SJCRH30 (cell line): ENCODE data around the gene GJC1. TPM values are rescaled to one million over a fixed set of nuclear protein-coding genes. Genes with fewer than 3 reads are reported as not detected.
A peak's percentile ranks its signal among the peaks of the same experiment; 100 is the strongest.
"Not testable (repeated sequence)": the region's sequence is repeated elsewhere in the genome, so short reads cannot be mapped to it uniquely, and the experiment has no call there.

Source experiments
- DNase-seq, 2 experiments: peaks; one replicate each; pipeline ENCODE4 v3.0.0-alpha.2; 2015 to 2020
- H3K27ac ChIP-seq: fragments of 250-450 bp; sonication (Bioruptor Pico); 2 replicates; pipeline ENCODE4 v1.5.1; 2020; ENCODE audit warnings: mild to moderate bottlenecking, moderate library complexity
- H3K27me3 ChIP-seq: fragments of 250-450 bp; sonication (Bioruptor Pico); 2 replicates; pipeline ENCODE4 v1.5.1; 2020; ENCODE audit warnings: mild to moderate bottlenecking, moderate library complexity
- H3K36me3 ChIP-seq: fragments of 250-450 bp; sonication (Bioruptor Pico); 2 replicates; pipeline ENCODE4 v1.5.1; 2020; ENCODE audit warnings: mild to moderate bottlenecking, moderate library complexity
- H3K4me1 ChIP-seq: fragments of 250-450 bp; sonication (Bioruptor Pico); 2 replicates; pipeline ENCODE4 v1.5.1; 2020; ENCODE audit warnings: mild to moderate bottlenecking, moderate library complexity
- H3K4me3 ChIP-seq: fragments of 250-450 bp; sonication (Bioruptor Pico); 2 replicates; pipeline ENCODE4 v1.5.1; 2020; ENCODE audit warnings: mild to moderate bottlenecking, moderate library complexity
- H3K9me3 ChIP-seq: fragments of 250-450 bp; sonication (Bioruptor Pico); replicated peaks from 2 replicates; pipeline ENCODE4 v1.5.1; 2020; ENCODE audit warnings: mild to moderate bottlenecking, moderate library complexity
- total RNA-seq: library from RNA; depleted of rRNA; stranded (reverse); fragments of >200 nt; shearing (Covaris generic); gene quantifications from 2 replicates; pipeline ENCODE4 v1.2.3, GENCODE V29; 2014

Gene GJC1
- total RNA-seq, 1 experiment from 2014 or later: 47.4 TPM

GRCh38 chr17:44828919-44829522 is 1.1 kb downstream of the GJC1 start:
- Histone ChIP-seq H3K9me3 (no peaks in the 10 kb centered on the region), H3K36me3 (peaks cover 5% of the 10 kb centered on the region), H3K4me1 (peaks cover 15% of the 10 kb centered on the region), H3K4me3 (peak overlapping the region; percentile 93), H3K27ac (peak overlapping the region; percentile 61), H3K27me3 (no peaks in the 10 kb centered on the region)
- peak in 1 of 2 experiments; percentile 61 for DNase-seq

DNA sequence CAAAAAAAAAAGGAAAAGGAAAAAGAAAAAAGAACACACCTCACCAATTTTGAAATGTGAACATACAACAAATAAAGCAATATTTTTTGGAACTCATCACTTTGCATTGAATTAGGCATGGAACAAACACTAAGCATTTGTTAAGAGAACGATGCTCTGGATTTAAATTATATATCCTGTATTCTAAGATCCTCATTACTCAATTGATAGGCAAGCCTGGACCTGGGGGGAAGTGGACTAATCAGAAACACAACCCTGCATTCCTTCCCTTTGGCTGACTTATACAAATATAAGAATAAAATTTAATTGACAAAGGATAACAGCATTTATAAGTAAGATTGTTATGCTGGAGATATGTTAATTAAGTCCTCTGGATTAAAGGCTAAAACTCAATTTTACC is 2.2 kb downstream of the GJC1 start:
- H3K4me3 ChIP-seq: peak overlapping the region; percentile 93; the same call in 1 of the 2 replicates
- peaks cover 5% of the 10 kb centered on the region for H3K36me3 ChIP-seq
- no peaks in the 10 kb centered on the region for H3K9me3 ChIP-seq
- DNase-seq: no peak
- no peak overlapping the region for H3K27ac ChIP-seq
- peaks cover 15% of the 10 kb centered on the region for H3K4me1 ChIP-seq
- H3K27me3 ChIP-seq: no peaks in the 10 kb centered on the region

- Histone ChIP-seq H3K4me3 (no peak overlapping the region), H3K27me3 (no peaks in the 10 kb centered on the region), H3K9me3 (no peaks in the 10 kb centered on the region), H3K36me3 (peaks cover 5% of the 10 kb centered on the region), H3K4me1 (peaks cover 11% of the 10 kb centered on the region), H3K27ac (no peak overlapping the region)
- DNase-seq: no peak
These were observed 3.8 kb downstream of the GJC1 start for GRCh38 chr17:44826123-44826790.

- H3K27me3 ChIP-seq, H3K36me3 ChIP-seq, DNase-seq, H3K4me3 ChIP-seq, H3K4me1 ChIP-seq, H3K27ac ChIP-seq, H3K9me3 ChIP-seq: not testable (repeated sequence)
These were observed 4.9 kb downstream of the GJC1 start for GRCh38 chr17:44825236-44825635.

DNA sequence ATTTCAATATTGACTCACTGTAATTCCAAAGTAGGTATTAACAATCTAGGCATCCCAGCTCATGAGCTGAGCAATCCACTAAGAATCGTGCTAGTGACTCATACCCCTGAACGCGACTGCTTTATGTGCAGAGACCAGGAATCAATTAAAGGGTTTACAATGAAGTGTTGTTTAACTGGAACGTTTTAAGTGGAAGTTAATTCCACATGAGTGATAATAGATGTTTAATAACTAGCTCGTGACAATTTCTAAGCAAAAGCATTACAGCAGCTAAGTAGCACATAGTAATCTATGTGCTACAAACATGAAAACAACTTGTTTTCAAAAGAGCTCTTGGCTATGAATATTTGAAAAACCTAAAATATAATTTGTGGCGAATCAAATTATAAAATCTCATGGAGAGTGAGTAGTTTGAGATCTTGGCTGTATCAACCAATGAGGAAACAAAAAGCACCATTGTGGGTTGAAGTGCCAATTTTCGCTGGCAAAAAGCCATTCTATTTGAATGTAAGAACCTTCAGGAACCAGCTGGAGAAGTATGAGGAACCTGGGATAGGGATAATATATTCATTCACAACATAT is 9.4 kb downstream of the GJC1 start:
- Histone ChIP-seq H3K27me3 (no peaks in the 10 kb centered on the region), H3K4me1 (no peaks in the 10 kb centered on the region), H3K27ac (no peak overlapping the region), H3K9me3 (0 out of 2 replicates have a peak, but pooled peaks cover 3% of the 10 kb centered on the region), H3K36me3 (peaks cover 13% of the 10 kb centered on the region), H3K4me3 (no peak overlapping the region)
- DNase-seq: no peak

DNA sequence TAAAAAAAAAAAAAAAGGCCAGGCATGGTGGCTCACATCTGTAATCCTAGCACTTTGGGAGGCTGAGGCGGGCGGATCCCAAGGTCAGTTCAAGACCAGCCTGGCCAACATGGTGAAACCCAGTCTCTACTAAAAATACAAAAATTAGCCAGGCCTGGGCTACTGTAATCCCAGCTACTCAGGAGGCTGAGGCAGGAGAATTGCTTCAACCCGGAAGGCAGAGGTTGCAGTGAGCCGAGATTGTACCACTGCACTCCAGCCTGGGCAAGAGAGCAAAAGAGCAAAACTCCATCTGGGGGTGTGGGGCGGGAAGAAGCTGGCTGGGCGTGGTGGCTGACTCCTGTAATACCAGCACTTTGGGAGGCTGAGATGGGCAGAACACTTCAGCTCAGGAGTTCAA is 11.6 kb downstream of the GJC1 start:
- H3K27me3 ChIP-seq, H3K27ac ChIP-seq, H3K4me3 ChIP-seq, H3K36me3 ChIP-seq, H3K9me3 ChIP-seq, DNase-seq, H3K4me1 ChIP-seq: not testable (repeated sequence)

DNA sequence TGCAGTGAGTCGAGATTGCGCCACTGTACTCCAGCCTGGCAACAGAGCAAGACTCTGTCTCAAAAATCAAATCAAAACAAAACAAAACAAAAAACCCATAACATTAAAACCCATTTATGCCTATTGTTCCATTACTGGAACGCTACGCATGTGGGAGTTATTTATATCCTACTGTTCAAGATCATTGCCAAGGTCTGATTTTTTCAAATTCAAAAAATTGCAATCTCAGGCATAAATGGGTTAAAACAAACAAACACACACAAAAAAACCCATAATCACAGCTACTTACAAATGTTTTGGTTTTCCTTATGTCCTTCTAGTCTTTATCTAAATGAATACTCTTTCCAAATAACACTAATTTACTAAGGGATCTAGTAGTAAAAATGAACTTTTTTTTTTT is 17.8 kb downstream of the GJC1 start:
- H3K27me3 ChIP-seq: no peaks in the 10 kb centered on the region
- H3K4me3 ChIP-seq: no peak overlapping the region
- H3K36me3 ChIP-seq: no peaks in the 10 kb centered on the region
- H3K4me1 ChIP-seq: no peaks in the 10 kb centered on the region
- no peak overlapping the region for H3K27ac ChIP-seq
- DNase-seq: no peak
- H3K9me3 ChIP-seq: no peaks in the 10 kb centered on the region

- not testable (repeated sequence) for H3K9me3 ChIP-seq, DNase-seq, H3K4me3 ChIP-seq, H3K27ac ChIP-seq, H3K4me1 ChIP-seq, H3K27me3 ChIP-seq
- H3K36me3 ChIP-seq: peaks cover 27% of the 10 kb centered on the region
These were observed 21.3 kb downstream of the GJC1 start for GRCh38 chr17:44808656-44809388.

- H3K27me3 ChIP-seq: no peaks in the 10 kb centered on the region
- no peaks in the 10 kb centered on the region for H3K4me1 ChIP-seq
- no peaks in the 10 kb centered on the region for H3K9me3 ChIP-seq
- no peak for DNase-seq
- no peak overlapping the region for H3K4me3 ChIP-seq
- peaks cover 34% of the 10 kb centered on the region for H3K36me3 ChIP-seq
- H3K27ac ChIP-seq: no peak overlapping the region
These were observed 21.9 kb downstream of the GJC1 start for GRCh38 chr17:44808156-44808555.

DNA sequence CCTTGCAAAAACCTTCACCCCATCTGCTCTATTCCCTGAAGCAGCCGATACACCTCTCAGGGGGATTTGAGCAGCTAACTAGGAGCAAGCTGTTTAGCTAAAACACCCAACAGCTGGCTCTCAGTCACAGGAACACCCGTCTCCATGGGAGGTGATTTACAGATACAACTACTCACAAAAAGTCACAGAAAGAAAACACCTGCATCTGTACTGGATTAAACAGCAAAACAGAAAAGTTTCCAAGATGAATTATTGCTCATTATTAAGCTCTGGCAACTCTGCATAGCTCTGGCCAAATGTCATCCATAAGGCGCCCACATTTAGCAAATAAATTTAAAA is 22.3 kb downstream of the GJC1 start:
- Histone ChIP-seq H3K4me1 (no peaks in the 10 kb centered on the region), H3K27ac (no peak overlapping the region), H3K36me3 (peaks cover 37% of the 10 kb centered on the region), H3K27me3 (no peaks in the 10 kb centered on the region), H3K9me3 (no peaks in the 10 kb centered on the region), H3K4me3 (no peak overlapping the region)
- peak in 1 of 2 experiments; percentile 39 for DNase-seq

GRCh38 chr17:44807093-44807816 is 22.8 kb downstream of the GJC1 start:
- no peaks in the 10 kb centered on the region for H3K9me3 ChIP-seq
- H3K36me3 ChIP-seq: peaks cover 43% of the 10 kb centered on the region
- no peak overlapping the region for H3K4me3 ChIP-seq
- no peaks in the 10 kb centered on the region for H3K4me1 ChIP-seq
- no peak overlapping the region for H3K27ac ChIP-seq
- H3K27me3 ChIP-seq: no peaks in the 10 kb centered on the region
- DNase-seq: no peak

GRCh38 chr17:44804302-44805089 is 25.6 kb downstream of the GJC1 start:
- no peaks in the 10 kb centered on the region for H3K9me3 ChIP-seq
- no peaks in the 10 kb centered on the region for H3K4me1 ChIP-seq
- H3K4me3 ChIP-seq: no peak overlapping the region
- DNase-seq: no peak
- H3K27ac ChIP-seq: no peak overlapping the region
- peaks cover 64% of the 10 kb centered on the region for H3K36me3 ChIP-seq
- H3K27me3 ChIP-seq: no peaks in the 10 kb centered on the region

GRCh38 chr17:44801880-44802279 is 28.2 kb downstream of the GJC1 start:
- Histone ChIP-seq H3K36me3 (peaks cover 71% of the 10 kb centered on the region), H3K27me3 (no peaks in the 10 kb centered on the region)

DNA sequence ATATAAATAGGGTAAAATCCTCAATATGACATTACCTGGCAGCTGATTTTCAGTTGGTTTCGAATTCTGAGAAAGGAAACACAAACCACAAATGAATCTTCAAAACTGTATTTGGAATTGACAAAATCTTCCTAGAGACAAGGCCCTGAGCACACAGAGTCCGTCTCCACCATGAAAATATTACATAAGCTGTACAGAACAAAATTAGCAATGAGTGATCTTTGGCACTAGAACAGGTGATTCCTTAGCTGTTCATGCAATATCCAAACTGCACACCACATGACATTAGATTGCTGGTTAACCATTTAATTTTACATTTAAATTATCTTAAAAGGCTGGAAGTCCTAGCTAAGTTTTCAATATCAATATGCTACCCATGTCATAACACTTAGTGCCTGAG is 31.7 kb downstream of the GJC1 start:
- no peak overlapping the region for H3K27ac ChIP-seq
- peaks cover 15% of the 10 kb centered on the region for H3K4me1 ChIP-seq
- H3K36me3 ChIP-seq: peaks cover 42% of the 10 kb centered on the region

More at GRCh38 chr17:44801880-44802279, 28.2 kb downstream of the GJC1 start:
- DNase-seq: no peak
- Histone ChIP-seq H3K4me1 (no peaks in the 10 kb centered on the region), H3K4me3 (no peak overlapping the region), H3K9me3 (no peaks in the 10 kb centered on the region), H3K27ac (no peak overlapping the region)

More for the DNA sequence above, 31.7 kb downstream of the GJC1 start:
- no peak for DNase-seq
- Histone ChIP-seq H3K4me3 (no peak overlapping the region), H3K9me3 (no peaks in the 10 kb centered on the region), H3K27me3 (no peaks in the 10 kb centered on the region)
